ENCODE measurements around the gene CACNA2D2.

GRCh38 chr3:50353245-50354004 is 150.0 kb downstream of the CACNA2D2 start:
- TF ChIP-seq CTCF (IDR thresholded peaks at IDR 0.05) (no peak), POLR2A (IDR thresholded peaks at IDR 0.05) (no peak)
